T follicular helper cell (primary cell): ENCODE measurements around the gene CPEB2.

ENCODE experiments used
- DNase-seq: peaks from one replicate; pipeline ENCODE4 v3.0.0-alpha.2; 2020; ENCODE audit warnings: low read depth

The CPEB2 gene

GRCh38 chr4:15117270-15117946 lies 115.1 kb downstream of the CPEB2 start:
- DNase-seq = no peak

- no peak for DNase-seq
Observed at GRCh38 chr4:15118292-15118691, 116.0 kb downstream of the CPEB2 start.
